ENCODE measurements around the gene MPDZ. TPM values are rescaled to one million over a fixed set of nuclear protein-coding genes. Genes with fewer than 3 reads are reported as not detected.

Gene MPDZ
- total RNA-seq, 1 donor from 2014 or later = not detected

DNA sequence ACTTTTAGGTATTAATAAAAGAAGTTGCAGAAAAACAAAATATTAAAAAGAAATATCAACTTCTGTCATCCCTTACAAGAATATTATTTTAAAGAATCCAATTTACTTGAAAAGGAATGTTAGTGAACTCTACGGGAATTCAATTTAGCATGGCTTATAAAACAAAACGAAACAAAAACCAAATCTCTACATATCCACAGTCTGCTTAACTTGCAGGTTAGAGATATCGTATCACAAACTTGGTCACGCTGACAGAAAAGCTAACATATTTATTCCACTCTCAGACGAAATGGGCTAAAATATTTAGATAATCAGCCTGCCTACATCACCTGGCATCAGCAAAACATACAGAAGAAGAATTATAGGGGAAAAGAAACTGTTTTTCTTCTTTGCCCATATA, 92.7 kb downstream of the MPDZ start:
- no peaks in the 10 kb centered on the region for H3K27me3 Mint-ChIP-seq
- H3K4me3 Mint-ChIP-seq = no peak overlapping the region
- no peaks in the 10 kb centered on the region for H3K9me3 Mint-ChIP-seq
- no peaks in the 10 kb centered on the region for H3K4me1 Mint-ChIP-seq
- intact Hi-C loops (cut with micrococcal nuclease) = no loop called here
- H3K27ac Mint-ChIP-seq = no peak overlapping the region
- no peak for DNase-seq
- H3K36me3 Mint-ChIP-seq (ENCODE audit: low read depth) = no peaks in the 10 kb centered on the region

DNA sequence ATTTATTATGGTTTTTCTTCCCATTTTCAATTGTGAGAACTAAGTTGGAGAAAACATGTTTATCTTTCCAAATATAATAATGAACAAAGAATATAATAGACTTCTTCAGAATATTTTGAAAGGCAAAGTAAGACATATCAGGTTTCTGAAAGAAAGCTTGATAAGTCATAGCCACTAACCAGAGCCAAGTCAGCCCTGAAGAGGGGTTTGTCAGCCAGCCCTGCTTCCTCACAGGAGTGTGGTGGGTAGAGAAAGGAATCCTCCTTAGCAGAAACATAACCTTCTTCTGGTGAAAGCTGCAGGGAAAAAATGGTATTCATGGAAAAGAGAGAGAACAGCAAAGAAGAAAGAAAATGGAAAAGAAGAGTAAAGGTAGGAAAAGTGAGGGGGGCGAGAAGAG, 93.4 kb downstream of the MPDZ start:
- no peaks in the 10 kb centered on the region for H3K9me3 Mint-ChIP-seq
- no peak for DNase-seq
- no peaks in the 10 kb centered on the region for H3K36me3 Mint-ChIP-seq (ENCODE audit: low read depth)
- no peak overlapping the region for H3K27ac Mint-ChIP-seq
- no peaks in the 10 kb centered on the region for H3K27me3 Mint-ChIP-seq
- H3K4me1 Mint-ChIP-seq = no peaks in the 10 kb centered on the region
- no peak overlapping the region for H3K4me3 Mint-ChIP-seq
- intact Hi-C loops (cut with micrococcal nuclease) = no loop called here

DNA sequence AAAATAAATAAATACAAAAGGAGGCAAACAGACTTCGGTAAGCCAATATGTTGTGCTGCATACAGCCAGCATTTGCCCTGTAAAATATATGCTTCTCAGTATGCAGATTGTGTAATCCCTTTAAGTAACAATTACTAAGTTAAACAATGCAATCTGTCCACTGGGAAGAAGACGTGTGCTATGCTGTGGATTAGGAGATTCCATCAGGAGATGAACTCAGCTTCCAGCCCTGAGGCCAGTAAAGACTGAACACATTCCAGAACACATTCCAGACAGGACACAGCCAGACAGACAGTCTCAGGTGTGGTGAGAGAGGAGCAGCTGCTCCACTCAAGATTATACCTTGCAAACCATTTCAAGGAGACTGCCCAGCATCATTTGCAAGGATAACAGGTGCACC, 97.8 kb downstream of the MPDZ start:
- intact Hi-C loops (cut with micrococcal nuclease) = no loop called here
- no peaks in the 10 kb centered on the region for H3K4me1 Mint-ChIP-seq
- no peaks in the 10 kb centered on the region for H3K9me3 Mint-ChIP-seq
- DNase-seq = no peak
- no peaks in the 10 kb centered on the region for H3K27me3 Mint-ChIP-seq
- H3K36me3 Mint-ChIP-seq (ENCODE audit: low read depth) = no peaks in the 10 kb centered on the region
- no peak overlapping the region for H3K4me3 Mint-ChIP-seq
- H3K27ac Mint-ChIP-seq = no peak overlapping the region

- intact Hi-C loops (cut with micrococcal nuclease) = no loop called here
These were observed 100.2 kb downstream of the MPDZ start for GRCh38 chr9:13179257-13179656.

GRCh38 chr9:13175732-13176131, 103.8 kb downstream of the MPDZ start:
- H3K27me3 Mint-ChIP-seq = no peaks in the 10 kb centered on the region
- H3K4me3 Mint-ChIP-seq = no peak overlapping the region
- intact Hi-C loops (cut with micrococcal nuclease) = no loop called here
- no peak overlapping the region for H3K27ac Mint-ChIP-seq
- no peaks in the 10 kb centered on the region for H3K36me3 Mint-ChIP-seq (ENCODE audit: low read depth)
- H3K9me3 Mint-ChIP-seq = no peaks in the 10 kb centered on the region
- no peaks in the 10 kb centered on the region for H3K4me1 Mint-ChIP-seq
- DNase-seq = no peak

More at GRCh38 chr9:13179257-13179656, 100.2 kb downstream of the MPDZ start:
- no peaks in the 10 kb centered on the region for H3K4me1 Mint-ChIP-seq
- H3K36me3 Mint-ChIP-seq (ENCODE audit: low read depth) = no peaks in the 10 kb centered on the region
- H3K27ac Mint-ChIP-seq = no peak overlapping the region
- H3K9me3 Mint-ChIP-seq = no peaks in the 10 kb centered on the region
- no peak overlapping the region for H3K4me3 Mint-ChIP-seq
- DNase-seq = no peak
- no peaks in the 10 kb centered on the region for H3K27me3 Mint-ChIP-seq

DNA sequence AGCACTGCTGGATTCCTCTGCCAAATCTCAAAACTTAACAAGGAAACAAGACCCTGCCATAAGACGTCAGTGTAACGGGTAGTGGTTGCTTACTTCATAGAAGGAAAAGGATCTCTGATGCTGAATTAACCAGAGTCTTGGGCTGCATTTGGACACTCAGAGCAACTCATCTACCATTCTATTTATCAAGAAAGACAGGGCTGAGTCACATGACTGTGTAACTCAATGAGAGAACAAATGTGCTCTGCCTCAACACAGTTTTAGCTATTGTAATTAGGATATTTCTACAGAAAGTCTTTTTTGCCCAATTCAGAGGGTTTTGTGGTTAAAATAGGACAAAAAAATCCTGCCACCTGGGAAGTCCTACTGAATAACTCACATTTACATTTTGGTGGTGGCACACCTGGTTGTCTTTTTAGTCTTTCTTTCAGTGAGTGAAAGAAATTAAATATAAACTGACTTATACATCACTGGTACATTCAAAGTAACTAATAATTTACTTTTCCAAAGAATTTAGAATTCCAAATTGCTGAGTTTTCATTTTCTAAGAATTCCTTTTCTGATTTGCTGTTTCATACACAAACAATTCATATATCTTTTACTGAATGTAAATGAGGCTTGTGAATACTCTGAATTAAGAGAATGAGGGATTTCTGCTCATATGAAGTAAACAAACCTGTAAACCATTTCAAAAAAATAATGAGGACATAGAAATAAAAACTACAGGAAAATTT, 104.4 kb downstream of the MPDZ start:
- no peaks in the 10 kb centered on the region for H3K36me3 Mint-ChIP-seq (ENCODE audit: low read depth)
- no peak for DNase-seq
- H3K27ac Mint-ChIP-seq = no peak overlapping the region
- no peaks in the 10 kb centered on the region for H3K27me3 Mint-ChIP-seq
- H3K4me1 Mint-ChIP-seq = no peaks in the 10 kb centered on the region
- no peaks in the 10 kb centered on the region for H3K9me3 Mint-ChIP-seq
- H3K4me3 Mint-ChIP-seq = no peak overlapping the region
- intact Hi-C loops (cut with micrococcal nuclease) = no loop called here

- no peaks in the 10 kb centered on the region for H3K36me3 Mint-ChIP-seq (ENCODE audit: low read depth)
- no peak overlapping the region for H3K27ac Mint-ChIP-seq
- no peak for DNase-seq
- H3K4me1 Mint-ChIP-seq = no peaks in the 10 kb centered on the region
- H3K27me3 Mint-ChIP-seq = no peaks in the 10 kb centered on the region
- intact Hi-C loops (cut with micrococcal nuclease) = no loop called here
- no peak overlapping the region for H3K4me3 Mint-ChIP-seq
- no peaks in the 10 kb centered on the region for H3K9me3 Mint-ChIP-seq
These were observed 105.9 kb downstream of the MPDZ start for GRCh38 chr9:13173553-13173952.

- Mint-ChIP-seq H3K27me3 (no peaks in the 10 kb centered on the region), H3K4me3 (no peak overlapping the region), H3K9me3 (no peaks in the 10 kb centered on the region), H3K27ac (no peak overlapping the region), H3K4me1 (no peaks in the 10 kb centered on the region), H3K36me3 (ENCODE audit: low read depth) (no peaks in the 10 kb centered on the region)
- intact Hi-C loops (cut with micrococcal nuclease) = no loop called here
- no peak for DNase-seq
These were observed 108.2 kb downstream of the MPDZ start for GRCh38 chr9:13171261-13171660.

GRCh38 chr9:13166996-13167395, 112.5 kb downstream of the MPDZ start:
- no peaks in the 10 kb centered on the region for H3K27me3 Mint-ChIP-seq
- H3K36me3 Mint-ChIP-seq (ENCODE audit: low read depth) = no peaks in the 10 kb centered on the region
- H3K4me1 Mint-ChIP-seq = no peaks in the 10 kb centered on the region
- DNase-seq = no peak
- H3K27ac Mint-ChIP-seq = no peak overlapping the region
- no peaks in the 10 kb centered on the region for H3K9me3 Mint-ChIP-seq
- intact Hi-C loops (cut with micrococcal nuclease) = no loop called here
- no peak overlapping the region for H3K4me3 Mint-ChIP-seq

DNA sequence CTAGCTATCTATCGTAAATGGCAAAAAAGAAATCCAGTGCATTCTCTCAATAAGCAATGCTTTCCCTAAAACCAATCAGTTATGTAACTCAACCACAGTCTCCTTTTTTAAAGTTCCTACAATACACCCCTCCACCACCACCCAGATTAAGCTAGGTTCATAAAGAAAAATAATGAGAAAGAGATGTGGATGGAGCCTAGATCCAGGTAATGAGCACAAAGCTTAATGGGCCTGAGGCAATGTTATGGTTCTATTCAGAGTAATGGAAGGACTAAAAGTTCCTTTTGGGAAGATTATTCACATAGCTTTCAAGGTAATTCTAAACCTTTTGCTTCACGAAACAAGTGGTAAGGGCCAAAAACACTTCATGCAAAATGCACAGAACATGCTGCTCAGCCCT, 113.5 kb downstream of the MPDZ start:
- no peaks in the 10 kb centered on the region for H3K27me3 Mint-ChIP-seq
- no peaks in the 10 kb centered on the region for H3K36me3 Mint-ChIP-seq (ENCODE audit: low read depth)
- intact Hi-C loops (cut with micrococcal nuclease) = no loop called here
- no peaks in the 10 kb centered on the region for H3K9me3 Mint-ChIP-seq
- H3K27ac Mint-ChIP-seq = no peak overlapping the region
- DNase-seq = no peak
- no peaks in the 10 kb centered on the region for H3K4me1 Mint-ChIP-seq
- H3K4me3 Mint-ChIP-seq = no peak overlapping the region

GRCh38 chr9:13165236-13165945, 114.1 kb downstream of the MPDZ start:
- no peak for DNase-seq
- H3K27me3 Mint-ChIP-seq = no peaks in the 10 kb centered on the region
- H3K4me3 Mint-ChIP-seq = no peak overlapping the region
- H3K4me1 Mint-ChIP-seq = no peaks in the 10 kb centered on the region
- intact Hi-C loops (cut with micrococcal nuclease) = no loop called here
- no peak overlapping the region for H3K27ac Mint-ChIP-seq
- H3K9me3 Mint-ChIP-seq = no peaks in the 10 kb centered on the region
- no peaks in the 10 kb centered on the region for H3K36me3 Mint-ChIP-seq (ENCODE audit: low read depth)

DNA sequence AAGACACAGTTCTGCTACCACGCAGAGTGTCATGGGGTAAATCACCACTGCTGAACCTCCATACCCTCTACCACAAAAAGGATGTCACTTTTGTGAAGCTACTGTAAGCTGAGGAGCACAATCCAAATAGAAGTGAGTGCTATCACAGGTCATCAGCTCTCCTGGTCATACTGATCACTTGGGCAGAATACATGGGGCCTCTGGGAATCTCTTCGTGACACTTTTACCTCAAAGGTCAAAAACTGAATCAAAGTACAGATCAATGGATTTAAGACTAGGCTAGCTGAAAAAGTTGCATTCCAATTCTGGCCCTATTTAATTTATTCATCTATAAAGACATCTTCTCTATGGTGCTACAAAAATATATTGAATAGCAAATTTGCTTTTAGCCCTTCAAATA, 115.5 kb downstream of the MPDZ start:
- H3K9me3 Mint-ChIP-seq = no peaks in the 10 kb centered on the region
- DNase-seq = no peak
- H3K27me3 Mint-ChIP-seq = no peaks in the 10 kb centered on the region
- intact Hi-C loops (cut with micrococcal nuclease) = no loop called here
- no peak overlapping the region for H3K4me3 Mint-ChIP-seq
- H3K36me3 Mint-ChIP-seq (ENCODE audit: low read depth) = no peaks in the 10 kb centered on the region
- no peak overlapping the region for H3K27ac Mint-ChIP-seq
- H3K4me1 Mint-ChIP-seq = no peaks in the 10 kb centered on the region

GRCh38 chr9:13163287-13163686, 116.2 kb downstream of the MPDZ start:
- intact Hi-C loops (cut with micrococcal nuclease) = no loop called here
- Mint-ChIP-seq H3K9me3 (no peaks in the 10 kb centered on the region), H3K36me3 (ENCODE audit: low read depth) (no peaks in the 10 kb centered on the region), H3K4me3 (no peak overlapping the region), H3K4me1 (no peaks in the 10 kb centered on the region), H3K27me3 (no peaks in the 10 kb centered on the region), H3K27ac (no peak overlapping the region)
- DNase-seq = no peak

DNA sequence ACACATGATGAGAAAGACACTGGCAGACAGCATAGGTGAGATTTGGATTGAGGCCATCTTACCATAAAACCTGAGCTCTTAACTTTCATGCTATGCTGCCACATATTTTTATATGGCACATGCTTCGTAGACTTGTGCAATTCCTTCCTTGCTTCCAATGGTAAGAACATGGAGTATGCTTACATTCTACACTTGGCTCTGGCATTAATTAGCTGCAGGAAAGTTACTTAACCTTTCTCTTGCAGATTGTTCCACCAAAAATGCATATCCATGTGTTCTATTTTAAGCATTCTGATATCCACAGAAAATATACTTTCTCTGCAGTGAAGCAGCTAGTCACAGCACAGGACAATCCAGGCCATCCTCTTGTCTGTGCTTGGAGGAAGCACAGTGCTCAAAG, 119.4 kb downstream of the MPDZ start:
- DNase-seq = no peak
- intact Hi-C loops (cut with micrococcal nuclease) = no loop called here
- H3K27ac Mint-ChIP-seq = no peak overlapping the region
- no peaks in the 10 kb centered on the region for H3K27me3 Mint-ChIP-seq
- H3K4me3 Mint-ChIP-seq = no peak overlapping the region
- no peaks in the 10 kb centered on the region for H3K4me1 Mint-ChIP-seq
- H3K9me3 Mint-ChIP-seq = no peaks in the 10 kb centered on the region
- H3K36me3 Mint-ChIP-seq (ENCODE audit: low read depth) = no peaks in the 10 kb centered on the region

GRCh38 chr9:13158986-13159385, 120.5 kb downstream of the MPDZ start:
- Mint-ChIP-seq H3K9me3 (no peaks in the 10 kb centered on the region), H3K36me3 (ENCODE audit: low read depth) (no peaks in the 10 kb centered on the region), H3K4me1 (no peaks in the 10 kb centered on the region), H3K27ac (no peak overlapping the region), H3K27me3 (no peaks in the 10 kb centered on the region), H3K4me3 (no peak overlapping the region)
- intact Hi-C loops (cut with micrococcal nuclease) = no loop called here
- no peak for DNase-seq

All from activated CD4-positive, alpha-beta T cell treated with anti-CD3 and anti-CD28 coated beads, Interleukin-2, amount 10 ng/mL, durations not matched to agents 24 days and 14 days (primary cell).